Calu3 (cell line): ENCODE data around the gene ABCG1. TPM values are rescaled to one million over a fixed set of nuclear protein-coding genes. Genes with fewer than 3 reads are reported as not detected.

Source experiments
- BruUV-seq: library from RNA; stranded (reverse); fragments of 400-500 nt; replicated peaks from 2 replicates; lab custom pipeline; 2021; lab: Mats Ljungman, UMichigan
- CTCF ChIA-PET: fragments of 300-600 bp; sonication (Branson Sonifier 250); formaldehyde crosslinking; loops from one replicate; lab custom pipeline; 2022; ENCODE audit warnings: antibody characterized with exemption; lab: Charles Lee
- DNase-seq: peaks from one replicate; pipeline ENCODE4 v3.0.0; 2022
- H3K27ac Mint-ChIP-seq: one replicate; pipeline ENCODE4 v1.8.0; 2022; ENCODE audit warnings: mixed read lengths; ENCODE audit not compliant: unreplicated experiment
- H3K27me3 Mint-ChIP-seq: one replicate; pipeline ENCODE4 v1.8.0; 2022; ENCODE audit warnings: mixed read lengths; ENCODE audit not compliant: unreplicated experiment
- H3K36me3 Mint-ChIP-seq: one replicate; pipeline ENCODE4 v1.8.0; 2022; ENCODE audit warnings: mild to moderate bottlenecking, moderate library complexity, mixed read lengths; ENCODE audit not compliant: insufficient read depth, unreplicated experiment
- H3K4me1 Mint-ChIP-seq: one replicate; pipeline ENCODE4 v1.8.0; 2022; ENCODE audit warnings: mild to moderate bottlenecking, low read depth, mixed read lengths; ENCODE audit not compliant: unreplicated experiment
- H3K4me3 Mint-ChIP-seq: one replicate; pipeline ENCODE4 v1.8.0; 2022; ENCODE audit warnings: mild to moderate bottlenecking, low read depth, moderate library complexity, mixed read lengths; ENCODE audit not compliant: unreplicated experiment
- H3K9me3 Mint-ChIP-seq: one replicate; pipeline ENCODE4 v1.8.0; 2022; ENCODE audit warnings: low read depth, mixed read lengths; ENCODE audit not compliant: unreplicated experiment
- CTCF ChIP-seq: fragments of 200-600 bp; IDR thresholded peaks from one replicate; pipeline ENCODE4 v1.8.0; 2022; ENCODE audit warnings: antibody characterized with exemption; ENCODE audit not compliant: unreplicated experiment
- intact Hi-C: fragments of 100-400 bp; cut with micrococcal nuclease; formaldehyde crosslinking; loops from one replicate; pipeline ENCODE4 v1.10.0; 2022; ENCODE audit not compliant: unreplicated experiment
- total RNA-seq: library from RNA; stranded (reverse); gene quantifications from 2 replicates; pipeline ENCODE4 v1.2.3, GENCODE V29; 2022

The ABCG1 gene
- total RNA-seq, 1 experiment from 2014 or later = 0.19 TPM

GRCh38 chr21:42258885-42259407 is 40.0 kb downstream of the ABCG1 start:
- no peaks in the 10 kb centered on the region for H3K36me3 Mint-ChIP-seq
- intact Hi-C loops = loop anchor here (5.0 kb wide), 1 partner anchor 87 kb away; no protein-coding TSS in a partner anchor
- DNase-seq = no peak
- no peak overlapping the region for H3K27ac Mint-ChIP-seq
- H3K9me3 Mint-ChIP-seq = no peaks in the 10 kb centered on the region
- CTCF ChIA-PET = interaction anchor here (0.6 to 1.5 kb wide), 4 partner anchors 30 to 119 kb away, joined by 3 to 11 read pairs (median 4); no protein-coding TSS in a partner anchor
- no peak for TF ChIP-seq CTCF
- peaks cover 55% of the 10 kb centered on the region for H3K27me3 Mint-ChIP-seq
- BruUV-seq = no TSS peak
- H3K4me1 Mint-ChIP-seq = no peaks in the 10 kb centered on the region
- H3K4me3 Mint-ChIP-seq = no peak overlapping the region

- CTCF ChIA-PET = no interaction called here
- intact Hi-C loops = no loop called here
- DNase-seq = no peak
- Mint-ChIP-seq H3K36me3 (no peaks in the 10 kb centered on the region), H3K4me1 (no peaks in the 10 kb centered on the region), H3K27me3 (peaks cover 55% of the 10 kb centered on the region), H3K4me3 (no peak overlapping the region), H3K27ac (no peak overlapping the region), H3K9me3 (no peaks in the 10 kb centered on the region)
- no peak for TF ChIP-seq CTCF
- no TSS peak for BruUV-seq
These were observed 41.2 kb downstream of the ABCG1 start for GRCh38 chr21:42260121-42260520.

DNA sequence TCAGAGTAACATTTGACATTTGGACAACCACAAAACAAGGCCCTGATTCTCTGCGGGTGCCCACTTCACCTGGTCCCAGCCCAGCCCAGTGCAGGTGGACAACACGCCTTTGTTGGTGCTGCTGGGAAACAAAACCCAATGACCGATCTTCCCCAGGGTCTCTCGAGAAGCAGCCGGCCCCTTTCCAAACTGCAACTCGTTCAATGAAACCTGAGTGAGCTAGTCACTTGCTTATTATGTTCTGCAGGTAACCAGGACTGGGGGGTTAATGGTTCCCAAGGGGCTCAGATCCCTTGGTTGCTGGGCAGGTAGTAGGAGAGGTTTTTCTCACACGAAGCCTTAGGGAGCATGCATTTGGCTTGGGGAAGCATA is 42.9 kb downstream of the ABCG1 start:
- H3K4me1 Mint-ChIP-seq = no peaks in the 10 kb centered on the region
- TF ChIP-seq CTCF = no peak
- BruUV-seq = no TSS peak
- H3K27ac Mint-ChIP-seq = no peak overlapping the region
- no peaks in the 10 kb centered on the region for H3K9me3 Mint-ChIP-seq
- intact Hi-C loops = no loop called here
- no peak for DNase-seq
- H3K27me3 Mint-ChIP-seq = peaks cover 55% of the 10 kb centered on the region
- no peaks in the 10 kb centered on the region for H3K36me3 Mint-ChIP-seq
- CTCF ChIA-PET = no interaction called here
- H3K4me3 Mint-ChIP-seq = no peak overlapping the region

DNA sequence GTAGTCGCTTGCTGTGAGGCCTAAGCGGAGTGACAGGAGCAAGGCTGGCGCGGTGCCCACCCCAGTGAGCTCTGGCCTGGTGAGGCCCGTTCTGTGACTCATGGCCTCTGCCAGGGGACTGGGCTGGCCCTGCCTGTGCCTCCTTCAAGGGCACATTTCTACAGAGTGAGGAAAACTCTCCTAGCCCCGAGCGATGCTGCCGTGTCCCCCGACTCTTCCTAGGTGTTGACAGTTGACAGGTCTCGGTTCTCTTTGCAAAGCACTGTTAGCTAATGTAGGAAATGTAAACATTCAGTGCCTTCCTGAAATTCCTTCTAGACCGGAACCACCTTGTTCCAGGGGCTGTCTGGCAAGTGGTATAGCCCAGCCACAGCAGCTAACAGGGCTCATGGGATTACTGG is 43.9 kb downstream of the ABCG1 start:
- no peaks in the 10 kb centered on the region for H3K36me3 Mint-ChIP-seq
- DNase-seq = peak; percentile 67

More for the DNA sequence above, 43.9 kb downstream of the ABCG1 start:
- Mint-ChIP-seq H3K4me3 (no peak overlapping the region), H3K27me3 (peaks cover 58% of the 10 kb centered on the region), H3K27ac (no peak overlapping the region), H3K4me1 (no peaks in the 10 kb centered on the region), H3K9me3 (no peaks in the 10 kb centered on the region)
- CTCF ChIA-PET = interaction anchor here (0.5 to 1.0 kb wide), 3 partner anchors 99 to 136 kb away, joined by 3 read pairs; no protein-coding TSS in a partner anchor
- no peak for TF ChIP-seq CTCF
- intact Hi-C loops = no loop called here
- BruUV-seq = no TSS peak
